SIG-M5 treated with dmso at 0.1 percent for 504 hours (cell line): ENCODE results near the gene ARF1.

Experiments
- DNase-seq: peaks from one replicate; lab custom pipeline; 2025; ENCODE audit not compliant: unreplicated experiment; lab: John Stamatoyannopoulos, UW

The ARF1 gene

DNA sequence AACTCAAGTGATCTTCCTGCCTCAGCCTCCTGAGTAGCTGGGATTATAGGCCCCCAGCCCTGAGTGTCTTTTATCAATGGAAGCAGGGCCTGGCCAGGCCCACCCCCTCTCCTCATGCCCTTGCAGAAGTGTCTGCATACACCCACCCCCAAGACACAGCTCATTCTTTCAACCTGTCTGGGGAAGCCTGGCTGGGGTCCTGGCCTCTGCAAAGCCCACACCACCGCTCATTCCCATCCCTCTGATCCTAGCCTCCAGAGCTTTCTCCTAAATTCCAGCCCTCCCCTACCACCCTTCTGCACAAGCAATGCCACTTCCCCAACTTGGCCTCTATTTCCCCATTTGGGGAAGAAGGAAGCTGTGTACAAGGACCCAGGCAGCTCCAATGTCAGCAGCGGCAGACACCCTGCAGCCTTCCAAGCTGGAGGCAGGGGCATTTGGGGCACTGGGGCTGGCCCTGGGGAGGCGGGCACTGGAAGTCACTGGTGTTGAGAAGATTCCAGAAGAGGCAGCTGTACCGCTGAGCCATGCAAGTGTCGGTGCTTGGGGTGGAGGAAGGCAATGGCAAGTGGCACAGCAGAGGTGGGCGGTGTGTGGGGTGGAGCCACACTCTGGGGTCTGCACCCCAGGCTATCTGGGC lies 33.7 kb upstream of the ARF1 start:
- no peak for DNase-seq

DNA sequence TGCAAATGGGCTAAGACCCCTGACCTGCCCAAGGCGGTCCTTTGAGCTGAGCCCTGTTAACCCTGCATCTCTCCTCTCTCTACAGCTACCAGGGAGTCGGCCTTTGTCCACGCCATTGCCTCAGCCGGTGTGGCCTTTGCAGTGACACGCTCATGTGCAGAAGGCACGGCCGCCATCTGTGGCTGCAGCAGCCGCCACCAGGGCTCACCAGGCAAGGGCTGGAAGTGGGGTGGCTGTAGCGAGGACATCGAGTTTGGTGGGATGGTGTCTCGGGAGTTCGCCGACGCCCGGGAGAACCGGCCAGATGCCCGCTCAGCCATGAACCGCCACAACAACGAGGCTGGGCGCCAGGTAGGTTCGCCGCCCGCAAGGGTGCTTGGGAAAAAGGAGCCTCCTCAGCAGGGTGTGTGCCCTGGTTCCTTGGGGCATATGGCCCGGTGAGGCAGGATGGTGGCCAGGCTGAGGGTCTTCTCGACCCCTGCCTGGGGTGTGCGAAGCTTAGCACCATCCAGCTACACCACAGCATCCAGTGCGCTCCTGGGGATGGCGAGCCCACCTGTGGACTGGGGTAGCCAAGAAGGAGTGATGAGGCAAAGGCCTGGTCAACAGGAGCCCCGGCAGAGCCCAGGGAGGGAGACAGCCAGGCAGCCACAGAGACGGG lies 31.8 kb upstream of the ARF1 start:
- DNase-seq: no peak

GRCh38 chr1:228058172-228058948 lies 24.1 kb upstream of the ARF1 start:
- DNase-seq: no peak

GRCh38 chr1:228058949-228059633 lies 23.4 kb upstream of the ARF1 start:
- no peak for DNase-seq

- DNase-seq: peak; percentile 34
Measured at GRCh38 chr1:228059634-228060457, 22.7 kb upstream of the ARF1 start.

GRCh38 chr1:228060458-228061190 lies 21.9 kb upstream of the ARF1 start:
- no peak for DNase-seq

DNA sequence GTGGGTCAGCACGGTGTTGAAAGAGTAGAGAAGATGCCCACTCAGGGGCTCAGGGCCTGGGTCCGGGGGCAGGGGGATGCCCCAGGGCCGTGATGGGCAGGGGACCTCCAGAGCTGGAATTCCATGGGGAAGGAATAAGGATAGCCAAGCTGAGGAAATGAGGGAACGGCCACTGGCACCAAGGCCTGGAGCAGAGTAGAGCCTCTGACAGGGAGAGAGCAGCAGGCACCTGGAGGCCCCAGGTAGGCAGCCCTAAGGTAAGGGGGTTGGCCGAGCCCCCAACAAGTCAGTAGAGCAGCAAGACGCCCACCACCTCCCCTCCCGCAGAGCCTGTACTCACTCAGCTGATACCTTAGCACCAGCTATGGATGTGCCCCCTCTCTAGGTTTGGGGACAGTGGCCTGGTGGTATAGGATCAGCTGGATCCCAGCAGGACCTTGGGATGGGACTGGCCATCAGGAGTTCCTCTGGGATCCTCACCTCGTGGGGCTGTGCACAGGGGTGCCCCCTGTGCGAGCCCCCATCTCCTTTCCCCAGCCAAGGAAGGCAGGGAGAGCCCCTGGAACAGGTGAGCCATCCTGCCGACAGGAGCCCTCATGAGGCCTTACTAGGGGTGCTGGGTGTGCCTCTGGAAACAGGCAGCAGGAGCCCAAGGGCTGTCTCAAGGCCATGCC lies 21.0 kb upstream of the ARF1 start:
- DNase-seq: no peak

DNA sequence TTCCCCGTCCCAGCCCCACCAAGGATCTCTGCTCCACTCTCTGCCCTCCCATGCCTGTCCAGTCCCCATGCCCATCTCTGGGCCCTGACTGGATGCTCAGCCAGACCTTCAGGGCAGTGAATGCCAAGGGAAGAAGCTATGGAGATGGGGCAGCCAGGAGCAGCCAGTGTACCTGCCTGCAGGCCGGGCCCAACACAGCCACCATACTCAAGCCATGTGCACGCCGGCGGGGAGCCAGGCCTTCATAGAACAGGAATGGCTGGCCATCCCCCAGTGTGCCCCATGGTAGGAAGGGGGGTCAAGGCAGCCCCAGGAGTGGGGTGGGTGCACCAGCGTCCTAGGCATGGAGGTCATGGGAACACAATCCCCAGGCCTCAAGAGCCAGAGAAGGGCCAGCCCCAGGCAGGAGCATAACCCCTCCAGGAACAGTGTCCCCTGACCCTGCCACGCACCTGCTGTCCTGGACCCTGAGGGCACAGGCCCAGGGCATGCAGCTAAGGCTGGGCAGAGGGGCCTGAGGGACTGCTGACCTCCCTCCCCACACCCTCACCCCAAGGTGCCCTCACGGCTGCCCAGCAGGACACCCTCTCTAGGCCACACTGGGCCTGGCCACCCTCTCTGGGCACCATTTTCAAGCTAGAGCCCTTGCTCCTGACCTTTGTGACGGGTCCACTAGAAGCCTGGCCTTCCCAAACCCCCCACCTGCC lies 20.3 kb upstream of the ARF1 start:
- DNase-seq: no peak

- DNase-seq: no peak
Measured at GRCh38 chr1:228062812-228063211, 19.7 kb upstream of the ARF1 start.

DNA sequence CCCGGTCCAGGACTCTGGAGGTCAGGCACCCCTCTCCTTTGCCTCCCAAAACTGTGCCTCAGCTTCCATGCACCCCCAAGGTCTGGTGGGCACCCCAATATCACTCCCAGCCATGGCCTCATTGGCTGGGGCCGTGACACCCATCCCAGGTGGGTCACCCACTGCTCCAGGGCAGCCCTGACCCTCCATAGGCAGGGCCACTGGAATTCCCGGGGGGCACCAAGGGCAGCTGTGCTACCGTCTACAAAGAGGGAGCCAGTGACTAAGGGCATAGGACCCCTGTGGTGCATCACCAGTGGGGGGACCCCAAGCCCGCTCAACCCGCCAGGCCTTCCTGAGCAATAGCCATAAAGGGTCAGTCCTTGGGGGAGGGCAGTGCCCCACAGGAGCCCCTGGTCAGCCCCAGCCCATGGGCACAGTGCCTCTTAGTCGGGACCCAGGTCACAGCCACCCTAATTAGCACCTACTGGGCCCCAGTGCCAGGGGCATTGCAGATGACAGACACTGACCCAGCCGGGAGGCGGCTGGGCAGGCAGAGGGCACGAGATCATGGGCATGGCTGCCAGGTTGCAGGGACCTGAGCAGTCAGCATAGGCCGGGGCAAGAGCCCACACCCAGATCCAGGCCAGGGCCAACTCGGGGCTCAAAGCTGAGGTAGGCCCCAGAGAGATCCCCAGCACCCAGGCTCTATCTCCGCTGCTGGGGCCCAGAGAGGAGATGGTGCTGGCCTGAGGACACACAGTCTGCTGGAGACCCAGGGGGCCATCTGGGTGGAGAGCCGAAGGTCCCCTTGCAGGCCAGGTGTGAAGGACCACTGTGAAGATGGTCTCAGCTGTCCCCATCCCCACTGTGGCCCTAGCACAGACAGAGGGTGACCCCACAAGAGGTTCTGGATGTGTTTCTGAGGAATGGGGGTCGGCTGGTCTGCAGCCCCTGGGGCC lies 19.0 kb upstream of the ARF1 start:
- no peak for DNase-seq

DNA sequence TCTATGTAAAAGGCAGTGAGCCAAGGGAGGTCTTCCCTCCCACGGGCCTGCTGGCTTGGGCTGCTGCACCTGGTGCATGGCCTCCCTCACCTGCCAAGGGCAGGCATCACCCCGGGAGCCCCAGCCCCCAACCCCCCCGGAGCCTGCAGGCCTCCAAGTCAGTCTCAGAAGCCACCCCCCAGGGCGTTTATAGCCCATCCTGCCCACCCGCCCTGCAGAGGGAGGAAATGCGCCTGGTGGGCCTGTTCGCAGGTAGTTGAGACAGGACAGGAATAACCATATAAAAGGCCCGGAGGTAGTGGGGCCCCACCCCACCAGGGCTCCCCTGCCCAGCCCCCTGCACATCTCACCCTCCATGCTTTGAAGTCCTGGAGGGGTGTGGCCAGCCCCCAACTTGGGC lies 18.2 kb upstream of the ARF1 start:
- no peak for DNase-seq

- no peak for DNase-seq
Measured at GRCh38 chr1:228064741-228065542, 17.6 kb upstream of the ARF1 start.

- DNase-seq: no peak
Measured at GRCh38 chr1:228065543-228066347, 16.8 kb upstream of the ARF1 start.

DNA sequence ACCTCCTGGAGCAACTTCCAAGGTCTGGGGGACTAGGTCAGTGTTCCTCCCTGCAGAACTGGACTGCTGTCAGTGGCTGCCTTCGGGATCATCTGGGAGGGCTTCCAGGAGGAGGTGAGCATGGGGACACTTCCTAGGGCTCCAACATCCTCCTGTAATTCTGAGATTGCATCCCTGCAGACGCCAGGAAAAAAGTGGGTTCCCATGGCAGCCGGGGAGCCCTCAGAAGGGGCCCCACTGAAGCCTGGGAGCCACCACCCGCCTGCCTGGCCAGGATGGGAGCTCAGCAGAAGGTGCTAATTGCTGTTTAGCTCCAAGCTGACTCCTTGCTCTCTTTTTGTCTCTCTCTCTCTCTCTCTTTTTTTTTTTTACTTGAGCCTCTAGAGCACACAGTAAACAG lies 16.1 kb upstream of the ARF1 start:
- DNase-seq: no peak

DNA sequence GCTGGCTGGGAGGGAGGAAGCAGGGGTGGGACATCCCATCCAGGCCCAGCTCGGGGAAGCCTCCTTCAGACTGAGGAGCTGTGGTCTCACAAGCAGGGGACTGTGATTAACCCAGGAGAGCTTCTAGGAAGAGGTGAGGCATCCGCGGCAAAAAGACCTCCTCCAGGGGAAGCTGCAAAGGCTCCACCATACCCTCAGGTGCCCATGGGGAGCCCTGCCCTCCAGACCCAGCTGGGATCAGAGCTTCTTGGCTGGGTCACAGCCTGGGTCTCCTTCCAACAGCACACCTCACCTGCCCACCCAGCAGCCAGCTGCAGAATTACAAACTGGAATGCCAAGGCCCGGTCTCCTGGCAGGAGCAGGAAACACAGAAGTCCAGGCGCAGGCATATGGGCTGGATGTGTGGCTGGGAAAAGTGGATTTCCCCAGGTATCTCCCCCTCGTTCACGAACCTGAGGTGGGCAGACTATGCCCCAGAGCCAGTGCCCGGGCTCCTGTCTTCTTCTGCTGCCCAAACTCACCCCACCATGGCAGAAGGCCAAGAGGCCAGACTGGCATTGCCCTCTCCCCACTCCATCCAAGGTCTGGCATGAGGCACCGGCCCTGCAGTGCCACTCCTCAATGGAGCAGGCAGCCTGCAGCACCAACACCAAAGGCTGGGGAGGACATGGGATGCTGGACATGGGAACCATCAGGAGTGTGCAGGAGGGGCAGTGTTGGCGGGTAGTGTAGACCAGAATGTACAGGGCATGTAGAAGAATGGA lies 15.4 kb upstream of the ARF1 start:
- no peak for DNase-seq
